Measurements from ENCODE around the gene FHL2. TPM values are rescaled to one million over a fixed set of nuclear protein-coding genes. Genes with fewer than 3 reads are reported as not detected.

The FHL2 gene
- total RNA-seq, 1 experiment from 2014 or later = 198 TPM

GRCh38 chr2:105399207-105399861 is 483 bp upstream of the FHL2 start:
- no peak for DNase-seq (ENCODE audit: low read depth)

GRCh38 chr2:105397953-105398335 is 907 bp downstream of the FHL2 start:
- DNase-seq (ENCODE audit: low read depth) = no peak

- peak; percentile 57 for DNase-seq (ENCODE audit: low read depth)
Measured at GRCh38 chr2:105397025-105397722, 1.7 kb downstream of the FHL2 start.

DNA sequence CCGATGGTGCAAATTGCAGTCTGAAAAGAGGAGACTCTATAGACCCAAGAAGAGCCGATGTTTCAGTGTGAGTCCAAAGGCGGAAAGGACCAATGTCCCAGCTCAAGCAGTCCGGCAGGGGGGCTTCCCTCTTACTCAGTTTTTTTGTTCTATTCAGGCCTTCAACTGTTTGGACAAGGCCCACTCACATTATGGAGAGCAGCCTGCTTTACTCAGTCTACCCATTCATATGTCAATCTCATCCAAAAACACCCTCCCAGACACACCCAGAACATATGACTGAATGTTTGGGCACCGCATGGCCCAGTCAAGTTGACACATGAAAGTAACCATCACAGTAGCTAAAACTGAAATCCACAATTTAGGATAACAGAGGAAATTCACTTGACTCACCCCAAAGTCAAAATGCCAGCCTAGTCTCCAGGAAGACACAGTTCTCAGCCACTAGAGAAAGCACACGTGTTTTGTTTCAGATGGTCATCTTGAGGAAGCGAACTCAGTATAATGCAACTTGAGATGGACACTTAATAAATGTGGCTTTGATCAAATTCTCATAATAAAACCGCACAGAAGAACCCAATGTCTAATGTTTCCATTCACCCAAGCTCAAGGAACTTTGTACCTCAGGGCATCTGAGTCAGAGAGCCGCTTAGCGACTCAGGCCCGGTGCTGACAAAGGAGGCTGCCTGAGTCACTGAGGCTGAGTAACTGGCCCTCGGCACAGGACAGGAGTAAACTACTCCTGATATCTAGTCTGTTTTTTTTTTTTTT is 2.4 kb downstream of the FHL2 start:
- DNase-seq (ENCODE audit: low read depth) = peak; percentile 98

DNA sequence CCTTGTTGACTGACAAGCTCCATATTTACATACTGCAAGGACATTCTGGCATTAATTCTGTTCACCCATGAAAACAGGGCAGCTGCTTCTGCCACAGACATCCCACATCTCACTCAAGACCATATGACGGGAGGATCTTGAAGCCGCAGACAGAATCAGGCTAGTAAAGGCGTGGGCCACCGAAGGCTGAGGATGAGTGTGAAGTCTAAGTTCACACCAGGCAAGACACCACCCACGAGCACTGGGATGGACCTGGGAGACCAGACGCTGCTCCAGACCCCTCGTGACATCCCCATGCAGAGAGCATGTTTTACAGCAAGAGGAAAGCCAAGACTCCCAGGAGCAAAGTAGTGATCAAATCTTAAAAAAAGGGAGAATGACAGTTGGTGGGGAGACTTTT is 3.2 kb downstream of the FHL2 start:
- no peak for DNase-seq (ENCODE audit: low read depth)

GRCh38 chr2:105394951-105395611 is 3.8 kb downstream of the FHL2 start:
- DNase-seq (ENCODE audit: low read depth) = no peak

DNA sequence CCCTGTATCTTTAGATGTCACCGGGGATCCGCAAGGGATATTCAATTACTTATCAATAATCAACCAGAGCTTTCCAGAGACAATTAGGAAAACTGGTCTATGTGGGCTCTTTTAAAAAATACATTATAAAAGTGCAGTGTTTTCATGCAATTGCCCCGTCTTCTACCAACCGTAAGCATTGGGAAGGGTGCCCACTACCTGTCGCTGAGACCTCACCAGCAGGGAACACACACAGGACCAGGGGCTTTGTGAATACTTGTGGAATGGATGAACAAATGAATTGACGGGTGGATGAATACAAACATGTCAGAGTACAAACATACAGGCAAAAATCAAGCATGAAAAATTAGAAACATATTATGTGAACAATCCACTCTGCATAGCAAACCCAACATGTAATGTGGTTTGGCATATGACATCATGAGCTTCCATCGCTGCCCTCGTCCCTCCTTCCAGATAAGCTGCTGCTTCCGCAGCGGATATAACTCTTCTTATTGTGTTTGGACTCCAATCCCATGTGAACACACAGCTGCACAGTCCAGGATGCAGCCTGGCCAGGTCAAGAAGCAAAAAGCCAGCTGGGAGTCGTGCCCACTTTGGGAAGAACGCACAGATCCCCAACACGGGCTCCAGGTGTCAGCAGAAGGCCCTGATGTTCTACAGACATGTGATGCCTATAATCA is 5.3 kb downstream of the FHL2 start:
- DNase-seq (ENCODE audit: low read depth) = no peak

DNA sequence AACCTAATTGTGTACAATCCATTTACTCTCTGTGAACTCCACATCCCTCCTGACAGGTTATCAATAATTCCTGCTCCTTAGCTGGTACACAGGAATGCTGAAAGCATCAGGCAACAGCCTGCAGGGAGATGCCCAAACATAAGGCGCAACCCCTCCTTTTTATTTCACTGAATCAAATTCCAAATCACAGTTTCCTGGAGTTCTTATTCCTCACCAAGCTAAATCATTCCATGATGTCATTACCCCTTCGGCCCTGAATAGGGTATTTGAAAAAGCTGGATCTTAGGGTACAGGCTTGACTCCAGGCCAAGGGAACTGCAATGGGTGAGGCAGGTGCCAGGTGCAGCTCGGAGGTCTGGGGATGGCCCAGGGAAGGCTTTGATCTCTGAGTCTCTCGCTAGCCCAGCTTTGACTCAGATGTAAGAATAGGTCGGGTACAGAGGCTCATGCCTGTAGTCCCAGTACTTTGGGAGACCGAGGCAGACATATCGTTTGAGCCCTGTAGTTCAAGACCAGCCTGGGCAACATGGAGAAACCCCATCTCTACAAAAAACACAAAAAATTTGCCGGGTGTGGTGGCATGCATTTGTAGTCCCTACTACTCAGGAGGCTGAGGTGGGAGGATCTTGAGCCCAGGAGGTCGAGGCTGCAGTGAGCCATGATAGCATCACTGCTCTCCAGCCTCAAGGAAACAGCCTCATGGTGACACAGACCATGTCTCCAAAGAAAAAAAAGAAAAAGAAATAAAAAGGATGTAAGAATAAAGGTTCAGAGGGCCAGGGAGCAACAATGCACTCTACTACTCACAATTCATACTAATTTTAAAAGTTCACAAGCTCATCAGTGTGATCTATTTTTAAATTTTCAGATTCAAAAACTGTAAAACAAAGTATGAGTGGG is 6.8 kb downstream of the FHL2 start:
- DNase-seq (ENCODE audit: low read depth) = no peak

- peak; percentile 53 for DNase-seq (ENCODE audit: low read depth)
Measured at GRCh38 chr2:105391058-105391627, 7.7 kb downstream of the FHL2 start.

- no peak for DNase-seq (ENCODE audit: low read depth)
Measured at GRCh38 chr2:105390454-105390853, 8.4 kb downstream of the FHL2 start.

DNA sequence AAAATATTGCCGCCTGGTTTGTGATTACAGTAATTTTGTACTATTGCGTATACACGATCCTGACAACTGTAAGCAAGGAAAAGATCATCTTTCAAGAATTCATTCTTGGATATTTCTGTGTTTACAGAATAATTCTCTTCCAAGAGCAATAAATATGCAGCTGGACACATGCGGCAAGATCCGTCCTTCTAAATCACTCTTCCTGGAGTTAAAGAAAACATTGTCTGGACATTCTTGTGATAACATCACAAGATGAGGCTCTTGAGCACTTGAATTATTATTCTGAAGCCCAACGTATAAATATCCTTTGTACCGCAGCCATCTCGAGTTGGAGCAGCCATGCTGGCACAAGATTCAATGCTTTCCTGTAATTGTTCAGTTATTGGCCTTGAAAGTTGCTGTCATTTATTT is 9.9 kb downstream of the FHL2 start:
- DNase-seq (ENCODE audit: low read depth) = no peak

DNA sequence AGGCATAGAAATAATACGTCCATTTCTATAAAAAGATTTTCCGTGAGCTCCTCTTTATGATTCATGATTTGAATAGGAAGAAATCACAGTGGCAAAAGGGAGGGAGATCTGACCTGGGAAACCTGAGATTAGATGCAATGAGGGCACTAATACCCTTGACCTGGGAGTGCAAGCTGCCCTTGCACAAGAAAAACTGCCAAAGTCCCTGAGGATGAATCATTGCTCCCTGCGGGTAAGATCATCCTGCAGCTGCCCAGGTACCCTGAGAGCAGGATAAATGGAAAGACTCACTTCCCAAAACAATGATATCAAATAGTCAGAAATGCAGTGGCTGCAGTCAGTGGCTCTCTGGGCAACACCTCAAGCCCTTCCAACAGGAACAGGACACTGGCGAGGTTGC is 11.6 kb downstream of the FHL2 start:
- peak; percentile 54 for DNase-seq (ENCODE audit: low read depth)

DNA sequence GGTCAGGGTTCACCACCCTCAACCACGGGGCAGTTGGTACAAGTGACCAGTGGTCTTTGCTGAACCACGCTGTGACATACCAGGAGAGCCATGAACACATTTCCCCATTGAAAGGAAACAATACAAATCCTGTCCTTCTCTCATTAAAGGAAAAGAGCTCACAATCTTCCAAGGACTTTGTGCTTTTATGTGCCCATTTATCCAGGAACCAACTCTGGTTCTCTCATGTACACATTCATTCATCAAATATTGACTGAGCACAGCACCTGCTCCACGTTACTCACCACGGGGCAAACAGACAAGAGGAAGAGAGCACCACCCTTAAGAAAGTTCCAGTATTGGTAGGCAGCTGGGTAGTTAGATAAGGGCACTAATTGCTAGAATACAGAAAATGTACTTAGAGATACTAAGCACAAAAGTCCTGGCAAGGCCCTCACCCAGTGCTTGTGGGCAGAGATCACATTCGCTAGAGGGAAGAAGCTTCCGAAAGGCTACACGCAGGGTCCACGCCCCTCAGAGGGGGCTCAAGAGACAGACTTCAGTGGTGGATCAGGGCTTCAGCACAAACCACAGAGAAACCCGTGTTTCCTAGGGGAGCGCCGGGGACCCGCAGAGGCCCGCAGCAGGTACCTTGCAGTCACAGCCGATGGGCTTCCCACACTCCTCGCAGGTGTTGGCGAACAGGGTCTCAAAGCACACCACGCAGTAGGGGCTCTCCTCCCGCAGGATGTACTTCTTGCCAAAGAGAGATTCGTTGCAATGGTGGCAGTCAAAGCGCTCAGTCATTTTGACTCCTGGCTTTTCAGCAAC is 12.9 kb downstream of the FHL2 start:
- no peak for DNase-seq (ENCODE audit: low read depth)

GRCh38 chr2:105384861-105385260 is 14.0 kb downstream of the FHL2 start:
- DNase-seq (ENCODE audit: low read depth) = no peak

DNA sequence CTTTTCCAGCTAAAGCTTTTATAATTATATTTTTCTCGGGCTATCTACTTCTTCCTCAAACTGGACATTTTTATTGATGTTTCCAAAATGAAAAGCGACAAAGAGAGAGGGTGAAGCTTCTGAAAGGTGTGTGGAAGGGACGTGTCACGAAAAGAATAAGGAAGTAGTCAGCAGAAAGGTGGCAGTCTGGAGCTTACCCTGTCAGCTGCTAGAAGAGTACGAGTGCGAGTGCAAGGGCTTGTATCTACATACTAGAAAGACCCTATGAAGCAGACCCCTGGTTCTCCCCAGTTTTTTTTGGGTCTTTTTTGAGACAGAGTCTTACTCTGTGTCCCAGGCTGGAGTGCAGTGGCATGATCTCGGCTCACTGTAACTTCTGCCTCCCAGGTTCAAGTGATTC is 14.6 kb downstream of the FHL2 start:
- no peak for DNase-seq (ENCODE audit: low read depth)

DNA sequence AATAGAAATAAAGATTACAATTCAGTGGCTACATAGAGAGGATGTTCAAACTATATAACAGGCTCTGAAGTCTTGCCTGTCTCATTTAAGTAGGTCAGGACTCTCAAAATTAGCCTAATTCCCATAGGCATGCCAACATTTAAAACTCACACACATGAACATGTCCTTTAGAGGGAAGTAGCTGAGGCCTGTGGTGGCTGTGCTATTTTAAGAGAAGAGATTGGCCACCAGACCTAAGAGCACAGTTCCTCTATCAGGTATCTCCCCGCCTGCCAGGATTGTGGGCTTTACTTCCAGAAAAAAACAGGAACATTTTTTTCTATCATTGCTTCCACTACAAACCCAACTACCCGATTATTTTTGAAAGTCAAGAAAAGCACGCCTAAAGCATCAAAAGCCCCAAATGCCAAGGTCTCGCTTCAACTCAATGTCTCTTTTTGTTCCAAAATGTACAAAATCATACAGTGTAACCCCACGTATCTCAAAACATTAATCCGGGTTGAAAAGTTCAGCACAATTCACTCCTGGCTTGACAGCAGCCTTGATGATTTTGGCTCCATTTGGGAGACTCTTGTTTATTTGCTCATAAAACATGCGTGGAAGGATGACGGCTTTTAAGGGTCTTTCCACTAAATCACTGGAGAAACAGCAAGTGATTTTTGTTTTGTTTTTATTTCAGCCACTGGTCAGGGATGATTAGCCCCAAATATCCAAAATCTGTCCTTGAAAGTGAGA is 15.3 kb downstream of the FHL2 start:
- no peak for DNase-seq (ENCODE audit: low read depth)

GRCh38 chr2:105382177-105382576 is 16.7 kb downstream of the FHL2 start:
- DNase-seq (ENCODE audit: low read depth) = no peak

DNA sequence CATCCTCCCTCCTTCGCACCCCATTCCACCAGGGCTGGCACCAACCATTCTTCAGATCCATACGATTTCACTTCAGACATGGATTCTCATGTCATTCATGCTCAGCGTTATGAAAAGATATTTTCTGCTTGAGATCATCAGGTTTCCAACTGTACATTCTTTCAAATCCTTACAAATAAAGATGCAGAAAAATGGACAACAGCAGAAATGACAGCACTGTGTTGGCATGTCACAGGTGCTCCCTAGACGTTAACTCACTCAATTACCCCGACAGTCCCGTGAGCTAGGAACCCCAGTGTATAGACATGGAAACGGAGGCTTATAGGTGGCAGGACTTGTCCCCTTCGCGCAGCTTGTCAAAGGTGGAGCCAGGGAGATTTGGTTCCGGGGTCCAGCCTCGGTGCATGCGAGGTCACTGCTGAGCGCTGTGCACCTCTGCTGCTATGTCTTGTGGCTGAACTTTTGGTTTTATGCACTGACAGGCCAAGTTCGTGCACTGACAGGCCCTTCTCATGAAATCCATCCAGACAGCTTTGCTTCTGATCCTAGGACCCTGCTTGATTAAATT is 17.7 kb downstream of the FHL2 start:
- no peak for DNase-seq (ENCODE audit: low read depth)
